NCI-H82 treated with DMSO at 0.1 percent for 48 hours (cell line): Measurements from ENCODE around the gene DPH3.
A peak's percentile ranks its signal among the peaks of the same experiment; 100 is the strongest.

Experiments used
- DNase-seq: peaks from one replicate; lab custom pipeline; 2025; ENCODE audit not compliant: unreplicated experiment; lab: John Stamatoyannopoulos, UW

Gene DPH3

DNA sequence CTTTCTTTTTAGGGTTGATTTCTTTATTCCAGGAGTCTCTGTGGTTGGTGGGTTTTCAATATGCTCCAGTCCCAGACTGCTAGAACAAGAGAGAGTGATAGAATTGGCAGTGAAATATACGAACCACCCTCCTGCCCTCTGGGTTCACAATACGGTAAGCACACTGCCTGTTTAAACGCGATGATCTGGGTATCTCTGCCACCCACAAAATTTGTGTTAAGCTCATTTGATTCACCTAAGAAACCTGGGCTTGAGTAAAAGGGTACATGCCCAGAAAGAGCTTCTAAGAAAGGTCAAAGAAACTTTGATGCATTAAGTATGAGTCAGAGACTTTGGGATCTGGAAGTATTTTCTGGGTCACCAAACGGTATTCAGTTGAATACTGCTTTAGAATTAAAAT lies 30.1 kb upstream of the DPH3 start:
- DNase-seq: no peak

GRCh38 chr3:16290827-16291196 lies 26.1 kb upstream of the DPH3 start:
- no peak for DNase-seq

DNA sequence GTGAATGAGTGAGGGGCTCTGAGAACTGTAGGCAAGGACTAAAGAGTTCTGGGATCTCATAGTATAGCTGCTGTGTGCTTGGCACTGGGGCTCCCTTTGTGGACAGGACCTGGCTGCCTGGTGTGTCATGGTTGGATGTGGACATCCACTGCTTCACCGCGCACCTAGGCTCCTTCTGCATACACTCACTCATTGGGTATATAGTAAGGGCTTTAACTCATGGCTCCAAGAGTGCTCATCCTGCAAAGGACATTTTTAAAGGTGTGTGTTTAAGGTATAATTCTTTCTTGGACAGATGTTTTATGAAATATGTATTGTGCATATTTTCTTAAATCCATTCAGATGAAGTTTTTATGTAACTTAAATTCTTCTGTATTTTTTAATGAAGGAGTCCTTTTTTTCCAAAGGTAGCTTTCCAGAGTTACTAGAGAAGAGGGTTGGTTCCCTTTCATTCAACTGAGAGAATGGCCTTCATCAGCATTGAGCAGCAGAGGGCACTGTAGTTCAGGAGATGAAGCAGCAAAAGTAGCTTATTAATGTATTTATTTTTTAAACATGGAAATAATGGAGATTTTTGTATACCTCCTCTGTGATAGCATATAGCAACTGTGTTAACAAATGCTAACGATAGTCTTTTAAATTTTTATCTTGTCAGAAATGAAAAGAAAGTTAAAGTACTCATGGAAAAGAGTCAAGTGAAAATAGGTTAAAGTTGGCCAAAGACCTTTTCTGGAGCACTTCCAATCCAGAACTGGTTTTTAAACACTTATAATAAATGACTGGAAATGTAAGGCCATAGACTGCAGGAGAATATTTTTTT lies 25.5 kb upstream of the DPH3 start:
- peak; percentile 24 for DNase-seq

- DNase-seq: no peak
Observed at GRCh38 chr3:16289144-16289889, 24.6 kb upstream of the DPH3 start.

DNA sequence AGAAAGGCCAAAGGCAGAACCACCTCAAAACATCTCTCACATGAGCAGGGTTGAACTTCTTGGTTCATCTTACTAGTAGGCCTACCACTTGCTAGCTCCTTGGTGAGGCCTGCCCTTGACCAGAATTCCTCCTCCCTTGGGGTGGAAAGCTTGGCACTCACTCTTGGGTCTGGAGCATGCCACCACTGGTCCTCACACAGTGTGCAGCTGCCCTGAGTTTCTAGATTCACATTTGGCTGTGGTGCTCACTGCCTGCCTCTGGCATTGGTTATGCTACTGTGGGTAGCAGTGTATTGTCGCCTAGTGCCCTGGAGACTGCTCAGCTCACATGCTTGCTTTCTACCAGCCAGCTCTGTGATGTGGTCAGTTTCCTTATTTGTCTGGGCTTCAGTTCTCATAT lies 23.9 kb upstream of the DPH3 start:
- no peak for DNase-seq

- no peak for DNase-seq
Observed at GRCh38 chr3:16286751-16287543, 22.2 kb upstream of the DPH3 start.

DNA sequence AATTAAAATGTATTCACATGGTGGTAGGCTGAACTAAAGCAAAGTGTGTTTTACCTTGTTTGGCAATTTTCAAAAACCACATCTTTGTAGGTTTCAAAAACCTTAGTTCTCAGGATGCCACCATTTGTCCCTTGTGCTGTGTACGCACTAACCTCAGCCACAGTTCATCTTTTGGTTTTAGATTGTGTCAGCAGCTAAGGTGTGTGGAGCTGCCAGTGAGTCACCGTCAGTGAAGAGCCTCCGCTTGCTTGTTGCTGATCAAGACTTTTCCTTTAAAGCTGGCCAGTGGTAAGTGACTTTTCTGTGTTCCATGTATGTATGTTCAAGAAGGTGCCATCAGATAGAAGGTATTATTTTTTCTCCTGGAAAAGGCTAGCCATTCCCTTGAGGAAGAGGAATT lies 21.4 kb upstream of the DPH3 start:
- no peak for DNase-seq

DNA sequence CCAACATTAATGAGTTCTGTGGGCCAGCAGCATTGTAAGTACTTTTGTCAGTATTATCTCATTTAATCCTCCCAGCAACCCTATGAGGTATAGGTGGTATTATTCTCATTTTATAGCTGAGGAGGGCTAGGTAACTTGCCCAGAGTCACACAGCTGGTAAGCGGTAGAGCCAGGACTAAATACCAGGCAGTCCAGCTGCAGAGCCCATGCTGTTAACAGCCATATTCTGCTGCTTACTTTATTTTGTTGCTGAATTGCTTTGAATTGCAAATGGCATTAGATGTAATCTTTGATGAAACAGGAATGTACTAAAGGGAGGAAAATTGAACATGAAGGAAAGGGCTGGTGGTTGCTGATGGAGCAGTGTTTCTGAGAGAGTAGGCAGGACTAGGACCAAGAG lies 19.9 kb upstream of the DPH3 start:
- no peak for DNase-seq

DNA sequence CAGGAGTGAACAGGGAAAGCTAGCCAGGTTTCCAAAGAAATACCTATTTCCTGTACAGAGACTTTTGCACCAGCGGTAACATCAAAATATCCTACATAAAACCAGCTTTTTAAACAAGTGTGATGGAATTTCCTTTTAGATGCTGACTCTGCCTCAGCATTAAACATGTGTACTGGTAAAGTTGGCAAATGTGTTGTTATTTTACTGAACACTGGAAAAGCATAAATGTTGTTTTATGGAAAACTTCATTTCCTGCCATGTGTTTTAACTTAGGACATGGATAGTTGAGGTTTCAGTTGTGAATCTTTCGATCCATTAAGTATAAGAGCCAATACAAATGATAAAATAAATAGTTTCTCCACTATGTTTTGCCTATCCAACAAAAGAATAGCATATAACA lies 15.9 kb upstream of the DPH3 start:
- DNase-seq: no peak

- DNase-seq: no peak
Observed at GRCh38 chr3:16279010-16279801, 14.5 kb upstream of the DPH3 start.

- DNase-seq: no peak
Observed at GRCh38 chr3:16277471-16277870, 12.7 kb upstream of the DPH3 start.

DNA sequence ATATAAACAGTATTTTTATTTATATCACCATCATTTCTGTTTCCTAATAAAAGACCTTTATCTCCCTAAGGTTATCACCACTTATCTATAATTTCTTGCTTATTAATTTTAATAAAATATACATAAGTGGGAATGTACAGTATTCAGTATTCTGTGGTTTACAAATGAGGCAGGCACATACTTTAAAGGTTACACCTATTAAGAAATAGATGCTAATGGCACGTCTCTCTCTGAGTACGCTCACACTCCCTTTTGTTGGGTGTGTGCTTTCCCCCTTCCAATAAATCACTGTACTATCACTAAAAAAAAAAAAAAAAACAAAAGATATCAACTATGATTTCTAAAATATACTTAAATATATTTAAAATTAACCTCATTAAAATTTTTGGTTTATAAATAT lies 9.1 kb upstream of the DPH3 start:
- no peak for DNase-seq

- no peak for DNase-seq
Observed at GRCh38 chr3:16272588-16272987, 7.8 kb upstream of the DPH3 start.

- no peak for DNase-seq
Observed at GRCh38 chr3:16270855-16271254, 6.1 kb upstream of the DPH3 start.

DNA sequence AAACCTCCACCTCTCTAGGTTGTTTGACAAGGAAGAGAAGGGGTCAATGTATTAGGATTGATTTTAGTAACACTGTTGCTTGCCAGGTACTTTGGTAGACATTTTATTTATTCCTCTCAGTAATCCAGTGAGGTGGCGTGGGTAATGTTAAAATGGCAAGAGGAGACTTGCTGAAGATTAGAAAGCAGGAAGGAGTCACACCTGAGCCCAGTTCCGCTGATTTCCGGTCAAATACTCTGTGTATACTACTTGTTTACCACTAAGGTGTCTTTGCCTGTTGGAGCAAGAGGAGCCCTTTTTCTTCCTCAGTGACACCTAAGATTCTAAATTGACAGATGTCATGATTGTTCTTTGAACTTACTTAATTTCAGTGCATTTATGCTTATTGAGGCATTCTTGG lies 2.0 kb upstream of the DPH3 start:
- DNase-seq: no peak

DNA sequence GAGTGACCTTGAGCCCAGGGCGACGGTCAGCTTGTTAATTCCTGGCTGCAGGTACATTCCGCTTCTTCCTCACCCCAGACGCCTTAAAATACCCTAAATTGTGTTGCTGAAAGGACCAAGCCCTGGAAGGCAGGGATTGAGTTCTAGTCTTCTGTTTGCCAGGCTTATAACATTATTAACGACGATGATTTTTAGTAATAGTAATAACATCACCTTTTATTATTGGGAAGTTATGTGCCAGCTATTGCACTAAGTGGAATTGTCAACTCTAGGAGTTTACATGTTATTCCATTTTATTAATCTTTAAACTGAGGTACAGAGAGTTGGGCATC lies 678 bp upstream of the DPH3 start:
- no peak for DNase-seq

GRCh38 chr3:16264174-16264707 lies 502 bp downstream of the DPH3 start:
- no peak for DNase-seq

GRCh38 chr3:16262174-16262573 lies 2.6 kb downstream of the DPH3 start:
- DNase-seq: no peak

- no peak for DNase-seq
Observed at GRCh38 chr3:16260046-16260445, 4.7 kb downstream of the DPH3 start.

GRCh38 chr3:16258866-16259265 lies 5.9 kb downstream of the DPH3 start:
- DNase-seq: no peak

DNA sequence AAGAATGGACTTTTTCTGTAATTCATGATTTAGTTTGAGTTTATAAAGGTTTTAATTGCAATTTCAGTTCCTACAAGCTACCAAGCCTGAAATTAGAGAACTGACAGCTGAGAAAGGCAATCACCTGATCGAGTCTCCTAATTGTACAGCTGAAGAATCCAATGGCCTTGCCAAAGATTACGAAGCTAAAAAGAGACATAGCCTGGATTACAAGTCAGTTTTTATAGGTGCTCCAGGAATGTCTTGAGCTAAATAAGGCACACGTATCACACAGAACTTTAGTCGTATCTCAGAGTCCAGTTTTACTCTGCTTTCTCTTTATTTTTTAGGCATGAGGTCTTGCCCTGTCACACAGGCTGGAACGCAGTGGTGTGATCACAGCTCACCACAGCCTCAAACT lies 6.6 kb downstream of the DPH3 start:
- DNase-seq: no peak
